Upper lobe of left lung (tissue), 6 donors: ENCODE results near the gene OTP. TPM values are rescaled to one million over a fixed set of nuclear protein-coding genes. Genes with fewer than 3 reads are reported as not detected.

Experiments used
- ATAC-seq, 2 donors: fragments of 200-7000 bp; cut with Tn5 transposase; one replicate each; pipeline ENCODE4 v1.9.1; 2022; ENCODE audit warnings: mild to moderate bottlenecking in 2 of 2, moderate library complexity in 2 of 2; ENCODE audit not compliant: low FRiP score in 2 of 2
- DNase-seq, 2 donors: peaks; one replicate each; pipeline ENCODE4 v3.0.0-alpha.2; 2019 to 2020
- H3K27ac ChIP-seq, 4 donors: fragments of 200-600 bp; sonication (generic); one replicate each; pipeline ENCODE4 v1.5.1; 2016 to 2019
- H3K27me3 ChIP-seq, 4 donors: fragments of 200-600 bp; sonication (generic); one replicate each; pipeline ENCODE4 v1.5.1; 2017 to 2019
- H3K36me3 ChIP-seq, 4 donors: fragments of 200-600 bp; sonication (generic); one replicate each; pipeline ENCODE4 v1.5.1; 2016 to 2019
- H3K4me1 ChIP-seq, 4 donors: fragments of 200-600 bp; sonication (generic); one replicate each; pipeline ENCODE4 v1.5.1; 2018 to 2019
- H3K4me3 ChIP-seq, 4 donors: fragments of 200-600 bp; sonication (generic); one replicate each; pipeline ENCODE4 v1.5.1; 2017 to 2019; ENCODE audit warnings: mild to moderate bottlenecking in 2 of 4, moderate library complexity in 1 of 4
- H3K9me3 ChIP-seq, 4 donors: fragments of 200-600 bp; sonication (generic); one replicate each; pipeline ENCODE4 v1.5.1; 2018 to 2019
- CTCF ChIP-seq, 6 experiments: fragments of 450-650 bp in 4 of 6; fragments of 200-600 bp in 2 of 6; sonication (generic) in 2 of 6; IDR thresholded peaks; one replicate each; pipeline ENCODE4 v1.5.1; 2016 to 2019; ENCODE audit warnings: antibody characterized with exemption in 6 of 6
- EP300 ChIP-seq, 4 donors: sonication (generic); formaldehyde crosslinking; IDR thresholded peaks; one replicate each; pipeline ENCODE4 v1.5.1; 2017; ENCODE audit warnings: antibody characterized with exemption in 4 of 4, control low read depth in 2 of 4
- POLR2A ChIP-seq, 4 donors: fragments of 450-650 bp; IDR thresholded peaks; one replicate each; pipeline ENCODE4 v1.5.1; 2016 to 2017; ENCODE audit warnings: antibody characterized with exemption in 4 of 4, mild to moderate bottlenecking in 2 of 4
- POLR2AphosphoS5 ChIP-seq, 2 donors: sonication (generic); formaldehyde crosslinking; IDR thresholded peaks; one replicate each; pipeline ENCODE4 v1.5.1; 2017; ENCODE audit warnings: antibody characterized with exemption in 2 of 2
- WGBS, 2 donors: methylation state at CpG; one replicate each; pipeline ENCODE4 v1.1.5; 2017 to 2018; 5-methylcytosine and 5-hydroxymethylcytosine counted together
- total RNA-seq, 6 donors: library from RNA; depleted of rRNA in 4 of 6; stranded (reverse); fragments of >200 nt in 4 of 6; gene quantifications; one replicate each; pipeline versions ENCODE4 v1.1.0 to v1.2.1, GENCODE V29; 2016 to 2021
- donor health status: DM: no; HTN: no; CAD: no; lungs with moderate emphysema.
- donor health status: DM: no; HTN: yes; CAD: no; lungs with severe emphysema.

Gene OTP
- total RNA-seq, 6 donors from 2014 or later, result not detected

GRCh38 chr5:77640589-77641396 is 2.3 kb upstream of the OTP start:
- TF ChIP-seq CTCF (IDR thresholded peaks at IDR 0.05) (no peak), EP300 (IDR thresholded peaks at IDR 0.05) (no peak), POLR2A (IDR thresholded peaks at IDR 0.05) (no peak), POLR2AphosphoS5 (IDR thresholded peaks at IDR 0.05) (no peak)
- 9 to 11% methylated on average over 24 to 45 of the region's 45 CpGs for WGBS, 2 donors
- Histone ChIP-seq H3K4me1 (peaks cover 23 to 69% (median 28%) of the 10 kb centered on the region in 4 donors), H3K27me3 (peaks cover 0 to 94% (median 63%) of the 10 kb centered on the region in 4 donors), H3K27ac (no peak overlapping the region), H3K9me3 (no peaks in the 10 kb centered on the region), H3K36me3 (no peaks in the 10 kb centered on the region), H3K4me3 (no peak overlapping the region)
- peak in 1 of 2 donors; percentile 7 for ATAC-seq
- peak in 1 of 2 donors; percentile 80 for DNase-seq

GRCh38 chr5:77638763-77639671 is 504 bp upstream of the OTP start:
- TF ChIP-seq POLR2AphosphoS5 (IDR thresholded peaks at IDR 0.05), result no peak
- TF ChIP-seq CTCF (IDR thresholded peaks at IDR 0.05), result no peak
- TF ChIP-seq EP300 (IDR thresholded peaks at IDR 0.05), result no peak
- TF ChIP-seq POLR2A (IDR thresholded peaks at IDR 0.05), result no peak
- 13 to 18% methylated on average over 33 to 35 of the region's 61 CpGs for WGBS, 2 donors
- DNase-seq, result no peak

GRCh38 chr5:77637170-77637997 is 1.1 kb downstream of the OTP start:
- Histone ChIP-seq H3K27me3 (peaks cover 0 to 99% (median 54%) of the 10 kb centered on the region in 4 donors), H3K4me1 (peaks cover 8 to 44% (median 11%) of the 10 kb centered on the region in 4 donors), H3K4me3 (no peak overlapping the region), H3K27ac (no peak overlapping the region), H3K9me3 (no peaks in the 10 kb centered on the region), H3K36me3 (no peaks in the 10 kb centered on the region)
- no peak for TF ChIP-seq CTCF (IDR thresholded peaks at IDR 0.05)
- no peak for TF ChIP-seq POLR2AphosphoS5 (IDR thresholded peaks at IDR 0.05)
- TF ChIP-seq POLR2A (IDR thresholded peaks at IDR 0.05), result no peak
- no peak for TF ChIP-seq EP300 (IDR thresholded peaks at IDR 0.05)
- ATAC-seq (no peak), DNase-seq (no peak)
- WGBS, 2 donors, result 7 to 11% methylated on average over 23 to 42 of the region's 43 CpGs

More at GRCh38 chr5:77638763-77639671, 504 bp upstream of the OTP start:
- Histone ChIP-seq H3K36me3 (no peaks in the 10 kb centered on the region), H3K27ac (no peak overlapping the region), H3K27me3 (peaks cover 0 to 96% (median 57%) of the 10 kb centered on the region in 4 donors), H3K4me1 (peaks cover 11 to 51% (median 13%) of the 10 kb centered on the region in 4 donors), H3K9me3 (no peaks in the 10 kb centered on the region), H3K4me3 (no peak overlapping the region)
- peak in 1 of 2 donors; percentile 11 for ATAC-seq

- H3K36me3 ChIP-seq, result no peaks in the 10 kb centered on the region
- peaks cover 8 to 44% (median 11%) of the 10 kb centered on the region in 4 donors for H3K4me1 ChIP-seq
- H3K27ac ChIP-seq, result no peak overlapping the region
- no peak overlapping the region for H3K4me3 ChIP-seq
- no peaks in the 10 kb centered on the region for H3K9me3 ChIP-seq
- no peak for TF ChIP-seq CTCF (IDR thresholded peaks at IDR 0.05)
- TF ChIP-seq POLR2AphosphoS5 (IDR thresholded peaks at IDR 0.05), result no peak
- TF ChIP-seq EP300 (IDR thresholded peaks at IDR 0.05), result no peak
- no peak for TF ChIP-seq POLR2A (IDR thresholded peaks at IDR 0.05)
- WGBS, 2 donors, result 6 to 9% methylated on average over 12 to 25 of the region's 34 CpGs
- ATAC-seq (peak; percentile 8 to 18), DNase-seq (no peak)
- peaks cover 0 to 99% (median 54%) of the 10 kb centered on the region in 4 donors for H3K27me3 ChIP-seq
These were observed 1.8 kb downstream of the OTP start for GRCh38 chr5:77636641-77637169.
